Sigmoid colon (tissue), 3 donors: ENCODE measurements around the gene OR2L2.

Experiments
- CTCF ChIP-seq, 4 experiments: fragments of 450-650 bp in 3 of 4; fragments of 200-600 bp in 1 of 4; IDR thresholded peaks; one replicate each; pipeline ENCODE4 v1.5.1; 2016 to 2019; ENCODE audit warnings: antibody characterized with exemption in 4 of 4, mild to moderate bottlenecking in 3 of 4, moderate library complexity in 2 of 4
- POLR2A ChIP-seq, 2 donors: fragments of 450-650 bp; IDR thresholded peaks; one replicate each; pipeline ENCODE4 v1.6.1; 2016; ENCODE audit warnings: antibody characterized with exemption in 2 of 2, mild to moderate bottlenecking in 2 of 2, moderate library complexity in 2 of 2

DNA sequence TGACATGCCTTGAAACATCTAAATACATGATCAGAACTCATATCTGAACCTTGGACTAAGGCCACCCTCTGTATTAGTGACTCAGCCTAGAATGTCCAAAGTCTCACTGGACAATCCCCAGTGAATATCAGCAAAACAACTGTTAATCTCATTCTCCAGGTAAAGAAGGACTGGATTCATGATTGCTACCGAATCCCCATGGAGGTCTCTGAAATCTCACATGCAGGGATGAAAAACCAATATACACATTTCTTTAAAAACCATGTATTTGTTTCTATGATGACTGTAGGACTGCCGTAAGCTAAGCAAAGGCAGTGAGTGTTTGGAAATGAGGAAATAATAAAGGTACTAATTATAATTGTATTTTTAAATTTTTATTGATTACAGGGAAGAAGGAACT is 16.7 kb downstream of the OR2L2 start, which contains the start of gene OR2L3:
- TF ChIP-seq CTCF (IDR thresholded peaks at IDR 0.05) (no peak), POLR2A (IDR thresholded peaks at IDR 0.05) (no peak)
